ENCODE data around the gene FSCN2.
"Not testable (repeated sequence)": the region's sequence is repeated elsewhere in the genome, so short reads cannot be mapped to it uniquely, and the experiment has no call there.

FSCN2 gene

GRCh38 chr17:81526662-81527571 lies 1.3 kb upstream of the FSCN2 start:
- FAIRE-seq = no peak

- FAIRE-seq = no peak
Measured at GRCh38 chr17:81528384-81528650, 140 bp downstream of the FSCN2 start.

- no peak for FAIRE-seq
Measured at GRCh38 chr17:81528651-81529436, 667 bp downstream of the FSCN2 start.

GRCh38 chr17:81529437-81529803 lies 1.2 kb downstream of the FSCN2 start:
- no peak for FAIRE-seq

GRCh38 chr17:81531013-81531412 lies 2.8 kb downstream of the FSCN2 start:
- FAIRE-seq = not testable (repeated sequence)

- FAIRE-seq = peak; percentile 66
Measured at GRCh38 chr17:81531998-81532404, 3.8 kb downstream of the FSCN2 start.

GRCh38 chr17:81532490-81533287 lies 4.5 kb downstream of the FSCN2 start:
- FAIRE-seq = no peak

GRCh38 chr17:81533339-81534141 lies 5.4 kb downstream of the FSCN2 start:
- FAIRE-seq = no peak

- FAIRE-seq = no peak
Measured at GRCh38 chr17:81534157-81535006, 6.2 kb downstream of the FSCN2 start.

- no peak for FAIRE-seq
Measured at GRCh38 chr17:81535007-81535328, 6.8 kb downstream of the FSCN2 start.

- FAIRE-seq = no peak
Measured at GRCh38 chr17:81535480-81536298, 7.5 kb downstream of the FSCN2 start.

- FAIRE-seq = no peak
Measured at GRCh38 chr17:81536299-81537290, 8.4 kb downstream of the FSCN2 start.

- no peak for FAIRE-seq
Measured at GRCh38 chr17:81537343-81537855, 9.2 kb downstream of the FSCN2 start.

- no peak for FAIRE-seq
Measured at GRCh38 chr17:81537856-81538555, 9.8 kb downstream of the FSCN2 start.

GRCh38 chr17:81538651-81539570 lies 10.7 kb downstream of the FSCN2 start:
- no peak for FAIRE-seq

GRCh38 chr17:81539571-81539900 lies 11.4 kb downstream of the FSCN2 start:
- no peak for FAIRE-seq

GRCh38 chr17:81539961-81540675 lies 11.9 kb downstream of the FSCN2 start:
- FAIRE-seq = no peak
